Body of pancreas (tissue), 4 donors: ENCODE data around the gene ITGA1.

ENCODE experiments used
- CTCF ChIP-seq, 7 experiments: fragments of 450-650 bp in 4 of 7; fragments of 200-600 bp in 3 of 7; sonication (generic) in 3 of 7; IDR thresholded peaks; one replicate each; pipeline ENCODE4 v1.5.1; 2016 to 2019; ENCODE audit warnings: antibody characterized with exemption in 7 of 7
- POLR2A ChIP-seq, 3 donors: fragments of 450-650 bp; IDR thresholded peaks; one replicate each; pipeline ENCODE4 v1.6.1; 2016; ENCODE audit warnings: antibody characterized with exemption in 3 of 3, mild to moderate bottlenecking in 2 of 3

DNA sequence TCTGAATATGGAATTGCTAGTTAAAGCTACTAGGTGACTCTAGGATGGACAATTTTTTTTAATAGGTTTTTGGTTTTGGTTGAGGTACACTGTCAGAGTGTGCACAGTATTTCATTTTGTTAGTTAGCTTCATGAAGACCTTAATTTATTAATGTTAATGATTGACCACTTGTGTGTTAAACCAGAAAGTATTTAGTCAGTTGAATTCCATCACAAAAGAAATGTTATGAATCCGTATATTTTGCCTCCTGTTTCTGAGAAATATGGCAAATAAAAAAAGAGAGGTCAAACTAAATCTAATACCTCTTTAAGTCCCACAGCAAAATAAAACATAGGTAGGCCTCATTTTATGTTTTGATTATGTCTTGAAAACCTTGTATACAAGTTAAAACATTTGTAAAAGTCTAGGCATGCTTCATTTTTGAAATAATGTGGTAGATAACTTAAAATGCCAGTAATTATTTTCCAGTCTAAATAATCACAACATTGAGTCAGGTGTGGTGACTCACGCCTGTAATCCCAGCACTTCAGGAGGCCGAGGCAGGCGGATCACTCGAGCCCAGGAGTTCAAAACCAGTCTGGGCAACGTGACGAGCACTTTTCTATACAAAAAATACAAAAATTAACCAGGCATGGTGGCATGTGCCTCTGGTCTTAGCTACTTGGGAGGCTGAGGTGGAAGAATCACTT is 50.8 kb downstream of the ITGA1 start:
- TF ChIP-seq POLR2A (IDR thresholded peaks at IDR 0.05) (no peak), CTCF (IDR thresholded peaks at IDR 0.05) (no peak)
